Ovary (tissue), 3 donors: ENCODE measurements around the gene HOXC11.

Experiments
- EP300 ChIP-seq: sonication (generic); formaldehyde crosslinking; IDR thresholded peaks from one replicate; pipeline ENCODE4 v1.6.1; 2017; ENCODE audit warnings: antibody characterized with exemption
- TF ChIP-seq, protein P1 (sequence below), 3 donors: fragments of 450-650 bp in 2 of 3; fragments of 200-600 bp in 1 of 3; IDR thresholded peaks; one replicate each; pipeline versions ENCODE4 v1.5.1 to v1.8.0; 2016 to 2022; ENCODE audit warnings: antibody characterized with exemption in 3 of 3, mild to moderate bottlenecking in 1 of 3
- donor health status: DM: no; HTN: no; CAD: no.

DNA sequence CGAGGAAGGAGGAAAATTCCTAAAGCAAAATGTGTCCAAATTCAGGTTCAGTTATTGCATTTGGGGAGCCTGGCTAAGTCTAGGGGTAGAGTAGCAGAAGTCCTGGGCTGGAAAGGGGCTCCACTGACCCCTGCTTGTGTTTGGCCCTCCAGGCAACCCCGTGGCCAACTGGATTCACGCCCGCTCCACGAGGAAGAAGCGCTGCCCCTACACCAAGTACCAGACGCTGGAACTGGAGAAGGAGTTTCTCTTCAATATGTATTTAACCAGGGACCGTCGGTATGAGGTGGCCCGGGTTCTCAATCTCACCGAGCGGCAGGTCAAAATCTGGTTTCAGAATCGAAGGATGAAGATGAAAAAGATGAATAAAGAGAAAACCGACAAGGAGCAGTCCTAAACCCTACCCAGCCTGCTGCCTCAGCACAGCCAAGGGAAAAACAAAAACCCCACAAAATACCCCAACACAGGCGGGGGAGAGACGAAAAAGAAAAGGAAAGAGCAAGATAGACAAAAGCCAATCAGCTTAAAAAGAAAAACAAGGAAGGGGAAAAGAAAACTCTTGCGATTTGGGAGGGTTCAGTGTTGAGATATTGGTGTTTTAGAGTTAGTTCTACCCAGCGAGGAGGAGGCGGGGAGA lies 29.5 kb downstream of the HOXC11 start:
- TF ChIP-seq, protein P1, sequence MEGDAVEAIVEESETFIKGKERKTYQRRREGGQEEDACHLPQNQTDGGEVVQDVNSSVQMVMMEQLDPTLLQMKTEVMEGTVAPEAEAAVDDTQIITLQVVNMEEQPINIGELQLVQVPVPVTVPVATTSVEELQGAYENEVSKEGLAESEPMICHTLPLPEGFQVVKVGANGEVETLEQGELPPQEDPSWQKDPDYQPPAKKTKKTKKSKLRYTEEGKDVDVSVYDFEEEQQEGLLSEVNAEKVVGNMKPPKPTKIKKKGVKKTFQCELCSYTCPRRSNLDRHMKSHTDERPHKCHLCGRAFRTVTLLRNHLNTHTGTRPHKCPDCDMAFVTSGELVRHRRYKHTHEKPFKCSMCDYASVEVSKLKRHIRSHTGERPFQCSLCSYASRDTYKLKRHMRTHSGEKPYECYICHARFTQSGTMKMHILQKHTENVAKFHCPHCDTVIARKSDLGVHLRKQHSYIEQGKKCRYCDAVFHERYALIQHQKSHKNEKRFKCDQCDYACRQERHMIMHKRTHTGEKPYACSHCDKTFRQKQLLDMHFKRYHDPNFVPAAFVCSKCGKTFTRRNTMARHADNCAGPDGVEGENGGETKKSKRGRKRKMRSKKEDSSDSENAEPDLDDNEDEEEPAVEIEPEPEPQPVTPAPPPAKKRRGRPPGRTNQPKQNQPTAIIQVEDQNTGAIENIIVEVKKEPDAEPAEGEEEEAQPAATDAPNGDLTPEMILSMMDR (IDR thresholded peaks at IDR 0.05), result no peak
- no peak for TF ChIP-seq EP300
